Stimulated activated CD8-positive, alpha-beta memory T cell treated with anti-CD3 and anti-CD28 coated beads, Interleukin-4, amount 100 ng/mL, for 1 hour (primary cell): ENCODE results near the gene TOP1.
"Not testable (repeated sequence)": the region's sequence is repeated elsewhere in the genome, so short reads cannot be mapped to it uniquely, and the experiment has no call there.

Experiments
- DNase-seq, 2 donors: peaks; one replicate each; pipeline ENCODE4 v3.0.0-alpha.2; 2020; ENCODE audit warnings: low read depth in 2 of 2, low spot score in 1 of 2

TOP1 gene

GRCh38 chr20:41003936-41004294 is 24.7 kb upstream of the TOP1 start:
- not testable (repeated sequence) for DNase-seq

GRCh38 chr20:41004531-41005360 is 23.9 kb upstream of the TOP1 start:
- DNase-seq: no peak

GRCh38 chr20:41005361-41005729 is 23.3 kb upstream of the TOP1 start:
- no peak for DNase-seq

GRCh38 chr20:41006126-41006935 is 22.3 kb upstream of the TOP1 start:
- DNase-seq: no peak

- DNase-seq: no peak
Measured at GRCh38 chr20:41006936-41007474, 21.6 kb upstream of the TOP1 start.

- no peak for DNase-seq
Measured at GRCh38 chr20:41007481-41007880, 21.1 kb upstream of the TOP1 start.

GRCh38 chr20:41009946-41010345 is 18.7 kb upstream of the TOP1 start:
- no peak for DNase-seq

GRCh38 chr20:41011551-41012067 is 17.0 kb upstream of the TOP1 start:
- no peak for DNase-seq

GRCh38 chr20:41014561-41015088 is 14.0 kb upstream of the TOP1 start:
- DNase-seq: no peak

- no peak for DNase-seq
Measured at GRCh38 chr20:41017448-41018042, 11.1 kb upstream of the TOP1 start.

GRCh38 chr20:41018153-41018552 is 10.5 kb upstream of the TOP1 start:
- DNase-seq: no peak

GRCh38 chr20:41023549-41023948 is 5.1 kb upstream of the TOP1 start:
- no peak for DNase-seq

GRCh38 chr20:41027366-41027765 is 1.3 kb upstream of the TOP1 start:
- no peak for DNase-seq

GRCh38 chr20:41027872-41028358 is 707 bp upstream of the TOP1 start:
- DNase-seq: no peak

- peak in 1 of 2 donors; percentile 11 for DNase-seq
Measured at GRCh38 chr20:41029150-41029901, 704 bp downstream of the TOP1 start.

- no peak for DNase-seq
Measured at GRCh38 chr20:41030061-41030460, 1.4 kb downstream of the TOP1 start.

GRCh38 chr20:41030531-41031242 is 2.1 kb downstream of the TOP1 start:
- no peak for DNase-seq

- DNase-seq: no peak
Measured at GRCh38 chr20:41031243-41031619, 2.6 kb downstream of the TOP1 start.

GRCh38 chr20:41032271-41032670 is 3.6 kb downstream of the TOP1 start:
- no peak for DNase-seq

- no peak for DNase-seq
Measured at GRCh38 chr20:41034239-41034638, 5.6 kb downstream of the TOP1 start.
